Measurements from ENCODE around the gene PAN3. TPM values are rescaled to one million over a fixed set of nuclear protein-coding genes. Genes with fewer than 3 reads are reported as not detected.

The PAN3 gene
- total and polyA plus RNA-seq, 7 donors = 5.1 to 43.3 (median 39.2) TPM

- Histone ChIP-seq H3K36me3 (peaks cover 0 to 67% (median 15%) of the 10 kb centered on the region in 4 donors), H3K27ac (no peak overlapping the region), H3K27me3 (no peaks in the 10 kb centered on the region), H3K9me3 (no peaks in the 10 kb centered on the region), H3K4me1 (peaks cover 0 to 3% (median 0%) of the 10 kb centered on the region in 4 donors), H3K4me3 (no peak overlapping the region)
- TF ChIP-seq EP300 (IDR thresholded peaks at IDR 0.05) (no peak), POLR2AphosphoS5 (IDR thresholded peaks at IDR 0.05) (no peak), POLR2A (IDR thresholded peaks at IDR 0.05) (no peak)
- TF ChIP-seq, protein P1, sequence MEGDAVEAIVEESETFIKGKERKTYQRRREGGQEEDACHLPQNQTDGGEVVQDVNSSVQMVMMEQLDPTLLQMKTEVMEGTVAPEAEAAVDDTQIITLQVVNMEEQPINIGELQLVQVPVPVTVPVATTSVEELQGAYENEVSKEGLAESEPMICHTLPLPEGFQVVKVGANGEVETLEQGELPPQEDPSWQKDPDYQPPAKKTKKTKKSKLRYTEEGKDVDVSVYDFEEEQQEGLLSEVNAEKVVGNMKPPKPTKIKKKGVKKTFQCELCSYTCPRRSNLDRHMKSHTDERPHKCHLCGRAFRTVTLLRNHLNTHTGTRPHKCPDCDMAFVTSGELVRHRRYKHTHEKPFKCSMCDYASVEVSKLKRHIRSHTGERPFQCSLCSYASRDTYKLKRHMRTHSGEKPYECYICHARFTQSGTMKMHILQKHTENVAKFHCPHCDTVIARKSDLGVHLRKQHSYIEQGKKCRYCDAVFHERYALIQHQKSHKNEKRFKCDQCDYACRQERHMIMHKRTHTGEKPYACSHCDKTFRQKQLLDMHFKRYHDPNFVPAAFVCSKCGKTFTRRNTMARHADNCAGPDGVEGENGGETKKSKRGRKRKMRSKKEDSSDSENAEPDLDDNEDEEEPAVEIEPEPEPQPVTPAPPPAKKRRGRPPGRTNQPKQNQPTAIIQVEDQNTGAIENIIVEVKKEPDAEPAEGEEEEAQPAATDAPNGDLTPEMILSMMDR (IDR thresholded peaks at IDR 0.05) = no peak
- no peak for DNase-seq
- WGBS, 2 donors = 83 to 95% methylated on average over 4 of the region's 4 CpGs
- intact Hi-C loops (cut with DNase I) = no loop called here
Observed at GRCh38 chr13:28267497-28267896, 129.2 kb downstream of the PAN3 start.

DNA sequence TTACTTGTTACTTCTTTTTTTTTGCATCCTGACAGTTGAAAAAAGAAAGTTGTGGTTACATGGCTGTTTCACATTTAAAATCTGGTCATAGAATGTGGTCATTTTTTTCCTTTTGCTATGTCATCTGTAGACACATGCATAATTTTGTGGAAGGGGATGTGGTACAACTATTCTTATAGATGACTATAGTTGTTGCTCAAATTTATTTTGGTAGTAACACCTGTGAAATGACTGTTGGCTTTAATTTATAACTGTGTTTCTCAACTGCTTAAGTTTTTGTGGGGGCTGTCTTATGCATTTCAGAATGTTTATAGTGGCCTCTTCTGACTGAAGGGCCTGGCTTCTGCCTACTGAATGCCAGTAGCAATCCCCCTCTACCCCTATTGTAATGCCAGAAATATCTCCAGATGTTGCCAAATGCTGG, 130.5 kb downstream of the PAN3 start:
- H3K4me1 ChIP-seq = peaks cover 0 to 3% (median 0%) of the 10 kb centered on the region in 4 donors
- peaks cover 0 to 63% (median 16%) of the 10 kb centered on the region in 4 donors for H3K36me3 ChIP-seq
- no peak for TF ChIP-seq POLR2AphosphoS5 (IDR thresholded peaks at IDR 0.05)
- TF ChIP-seq EP300 (IDR thresholded peaks at IDR 0.05) = no peak
- no peak for TF ChIP-seq POLR2A (IDR thresholded peaks at IDR 0.05)
- TF ChIP-seq, protein P1 (IDR thresholded peaks at IDR 0.05) = no peak
- DNase-seq = no peak
- no peaks in the 10 kb centered on the region for H3K9me3 ChIP-seq
- H3K4me3 ChIP-seq = no peak overlapping the region
- H3K27ac ChIP-seq = no peak overlapping the region
- intact Hi-C loops (cut with DNase I) = no loop called here
- H3K27me3 ChIP-seq = no peaks in the 10 kb centered on the region

- Histone ChIP-seq H3K36me3 (peaks cover 0 to 70% (median 13%) of the 10 kb centered on the region in 4 donors), H3K27me3 (no peaks in the 10 kb centered on the region), H3K27ac (no peak overlapping the region), H3K4me3 (no peak overlapping the region), H3K4me1 (peaks cover 0 to 3% (median 0%) of the 10 kb centered on the region in 4 donors), H3K9me3 (no peaks in the 10 kb centered on the region)
- intact Hi-C loops (cut with DNase I) = no loop called here
- no peak for DNase-seq
- TF ChIP-seq, protein P1 (IDR thresholded peaks at IDR 0.05) = no peak
- TF ChIP-seq POLR2A (IDR thresholded peaks at IDR 0.05) (no peak), POLR2AphosphoS5 (IDR thresholded peaks at IDR 0.05) (no peak), EP300 (IDR thresholded peaks at IDR 0.05) (no peak)
- 87 to 94% methylated on average over 2 of the region's 2 CpGs for WGBS, 2 donors
Observed at GRCh38 chr13:28271056-28271840, 132.9 kb downstream of the PAN3 start.

DNA sequence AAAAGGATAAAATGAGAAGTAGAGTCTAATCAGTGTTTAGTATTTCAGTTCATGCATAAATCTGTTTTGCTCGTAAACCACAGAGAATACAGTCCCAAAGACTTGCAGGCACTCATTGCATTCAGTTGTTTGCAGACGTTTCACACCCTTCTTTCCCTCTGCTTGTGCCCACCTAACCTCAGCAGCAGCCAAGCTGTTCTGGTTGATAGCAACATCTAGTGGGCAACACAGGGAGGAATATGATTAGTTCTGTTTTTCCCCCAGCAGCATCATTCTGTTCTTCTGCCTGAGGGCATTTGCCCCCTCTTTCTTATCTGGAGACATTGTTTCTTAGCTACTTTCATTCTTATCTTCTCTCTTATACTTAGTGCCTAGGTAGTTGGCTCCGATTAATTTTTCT, 135.6 kb downstream of the PAN3 start:
- WGBS, 2 donors = 78 to 86% methylated on average over 3 of the region's 3 CpGs
- Histone ChIP-seq H3K9me3 (no peaks in the 10 kb centered on the region), H3K36me3 (peaks cover 0 to 66% (median 8%) of the 10 kb centered on the region in 4 donors), H3K27me3 (no peaks in the 10 kb centered on the region), H3K27ac (no peak overlapping the region), H3K4me1 (peaks cover 0 to 2% (median 0%) of the 10 kb centered on the region in 4 donors), H3K4me3 (no peak overlapping the region)
- DNase-seq = no peak
- intact Hi-C loops (cut with DNase I) = no loop called here
- TF ChIP-seq, protein P1 (IDR thresholded peaks at IDR 0.05) = no peak
- TF ChIP-seq EP300 (IDR thresholded peaks at IDR 0.05) = no peak
- no peak for TF ChIP-seq POLR2AphosphoS5 (IDR thresholded peaks at IDR 0.05)
- TF ChIP-seq POLR2A (IDR thresholded peaks at IDR 0.05) = no peak

All from sigmoid colon (tissue), 7 donors.